IMR-90 (cell line): ENCODE measurements around the gene KPNA5. TPM values are rescaled to one million over a fixed set of nuclear protein-coding genes. Genes with fewer than 3 reads are reported as not detected.

Experiments
- ATAC-seq: fragments of 200-7000 bp; cut with Tn5 transposase; 2 replicates; pipeline ENCODE4 v1.9.1; 2020; ENCODE audit warnings: low read depth, mild to moderate bottlenecking, moderate library complexity
- BruUV-seq: library from RNA; stranded (reverse); fragments of 400-500 nt; replicated peaks from 2 replicates; lab custom pipeline; 2021; lab: Mats Ljungman, UMichigan
- CTCF ChIA-PET: fragments of 300-600 bp; formaldehyde crosslinking; extraction: SDS; loops from one replicate; lab custom pipeline; 2021; ENCODE audit warnings: antibody characterized with exemption; lab: Yijun Ruan, JAX
- POLR2A ChIA-PET: fragments of 300-600 bp; sonication (Branson Sonifier 250); formaldehyde crosslinking; loops from one replicate; lab custom pipeline; 2022; ENCODE audit warnings: antibody characterized with exemption; ENCODE audit not compliant: unreplicated experiment; lab: Charles Lee
- DNase-seq: peaks from one replicate; pipeline ENCODE4 v3.0.0; 2013
- H2AFZ ChIP-seq: replicated peaks from 2 replicates; pipeline ENCODE3; 2013; ENCODE audit warnings: low read length, mild to moderate bottlenecking; ENCODE audit not compliant: poor library complexity
- H2AK5ac ChIP-seq: 2 replicates; pipeline ENCODE4 v1.6.1; 2013; ENCODE audit warnings: low read depth, low read length, inconsistent platforms
- H2AK9ac ChIP-seq: replicated peaks from 2 replicates; pipeline ENCODE3; 2013; ENCODE audit warnings: mild to moderate bottlenecking, low read depth, low read length, moderate library complexity; ENCODE audit not compliant: poor library complexity
- H2BK120ac ChIP-seq: 2 replicates; pipeline ENCODE4 v1.6.1; 2013; ENCODE audit warnings: low read depth, low read length, inconsistent platforms
- H2BK15ac ChIP-seq: 3 replicates; pipeline ENCODE4 v1.6.1; 2013; ENCODE audit warnings: low read depth, low read length, inconsistent platforms
- H2BK20ac ChIP-seq: 2 replicates; pipeline ENCODE4 v1.6.1; 2013; ENCODE audit warnings: low read depth, mild to moderate bottlenecking, inconsistent platforms, low read length, moderate library complexity
- H2BK5ac ChIP-seq: 2 replicates; pipeline ENCODE4 v1.6.1; 2013; ENCODE audit warnings: mild to moderate bottlenecking, low read depth, low read length, inconsistent platforms; ENCODE audit not compliant: poor library complexity, severe bottlenecking
- H3K14ac ChIP-seq: replicated peaks from 2 replicates; pipeline ENCODE4 v1.6.1; 2013; ENCODE audit warnings: low read depth, low read length, inconsistent platforms
- H3K18ac ChIP-seq: 2 replicates; pipeline ENCODE4 v1.6.1; 2013; ENCODE audit warnings: low read depth, low read length, control low read depth
- H3K23ac ChIP-seq: 2 replicates; pipeline ENCODE4 v1.6.1; 2013; ENCODE audit warnings: low read depth, low read length, inconsistent platforms
- H3K27ac ChIP-seq: 2 replicates; pipeline ENCODE4 v1.5.1; 2013; ENCODE audit warnings: mild to moderate bottlenecking, control low read depth, low read length; ENCODE audit not compliant: insufficient read depth
- H3K27me3 ChIP-seq: 2 replicates; pipeline ENCODE4 v1.6.1; 2013; ENCODE audit warnings: low read length; ENCODE audit not compliant: control insufficient read depth, insufficient read depth
- H3K36me3 ChIP-seq: 2 replicates; pipeline ENCODE4 v1.6.1; 2013; ENCODE audit warnings: low read length, mixed read lengths; ENCODE audit not compliant: control insufficient read depth, insufficient read depth
- H3K4ac ChIP-seq: 2 replicates; pipeline ENCODE4 v1.6.1; 2013; ENCODE audit warnings: low read depth, low read length, inconsistent platforms
- H3K4me1 ChIP-seq: 2 replicates; pipeline ENCODE4 v1.6.1; 2013; ENCODE audit warnings: low read length, mixed read lengths; ENCODE audit not compliant: control insufficient read depth, insufficient read depth
- H3K4me2 ChIP-seq: 2 replicates; pipeline ENCODE4 v1.6.1; 2013; ENCODE audit warnings: low read depth, mild to moderate bottlenecking, control low read depth, low read length, moderate library complexity
- H3K4me3 ChIP-seq: 2 replicates; pipeline ENCODE4 v1.5.1; 2013; ENCODE audit warnings: low read depth, mild to moderate bottlenecking, control low read depth, low read length, moderate library complexity; ENCODE audit not compliant: insufficient read depth
- H3K56ac ChIP-seq: 2 replicates; pipeline ENCODE4 v1.6.1; 2013; ENCODE audit warnings: low read length, inconsistent platforms; ENCODE audit not compliant: insufficient read depth; ENCODE audit errors: extremely low read depth
- H3K79me1 ChIP-seq, 2 experiments: 2 replicates each; pipeline ENCODE4 v1.6.1; 2013; ENCODE audit warnings: low read length in 2 of 2, inconsistent platforms in 1 of 2, low read depth in 1 of 2
- H3K9ac ChIP-seq: 2 replicates; pipeline ENCODE4 v1.6.1; 2013; ENCODE audit warnings: low read depth, low read length, control low read depth
- H3K9me1 ChIP-seq: 2 replicates; pipeline ENCODE4 v1.6.1; 2013; ENCODE audit warnings: low read length, inconsistent platforms; ENCODE audit not compliant: insufficient read depth
- H3K9me3 ChIP-seq: 2 replicates; pipeline ENCODE4 v1.6.1; 2013; ENCODE audit warnings: low read length; ENCODE audit not compliant: control insufficient read depth, insufficient read depth
- H4K20me1 ChIP-seq: 2 replicates; pipeline ENCODE4 v1.6.1; 2013; ENCODE audit warnings: low read length, inconsistent platforms; ENCODE audit not compliant: insufficient read depth
- H4K5ac ChIP-seq: 2 replicates; pipeline ENCODE4 v1.6.1; 2013; ENCODE audit warnings: mild to moderate bottlenecking, low read depth, low read length, control low read depth
- H4K8ac ChIP-seq, 2 experiments: 2 replicates each; pipeline ENCODE4 v1.6.1; 2013; ENCODE audit warnings: low read depth in 2 of 2, low read length in 2 of 2, control low read depth in 1 of 2, inconsistent platforms in 1 of 2
- H4K91ac ChIP-seq: 2 replicates; pipeline ENCODE4 v1.6.1; 2013; ENCODE audit warnings: low read depth, low read length, inconsistent platforms; ENCODE audit not compliant: insufficient read depth
- CEBPB ChIP-seq: IDR thresholded peaks from 2 replicates; pipeline ENCODE4 v1.6.1; 2012; ENCODE audit warnings: low read depth, low read length, improper control_type of control experiment
- CHD1 ChIP-seq: IDR thresholded peaks from 2 replicates; pipeline ENCODE4 v1.6.1; 2012; ENCODE audit warnings: low read depth, low read length, improper control_type of control experiment
- FOS ChIP-seq: fragments of 150-350 bp; IDR thresholded peaks from 2 replicates; pipeline ENCODE4 v1.6.1; 2016; ENCODE audit warnings: low read depth, low read length
- MAFK ChIP-seq: IDR thresholded peaks from 2 replicates; pipeline ENCODE4 v1.6.1; 2012; ENCODE audit warnings: low read depth, low read length, improper control_type of control experiment
- MAZ ChIP-seq: IDR thresholded peaks from 2 replicates; pipeline ENCODE4 v1.6.1; 2012; ENCODE audit warnings: low read depth, mild to moderate bottlenecking, low read length, improper control_type of control experiment, moderate library complexity, borderline replicate concordance
- MXI1 ChIP-seq: IDR thresholded peaks from 2 replicates; pipeline ENCODE4 v1.6.1; 2012; ENCODE audit warnings: low read depth, mild to moderate bottlenecking, low read length, moderate library complexity, borderline replicate concordance
- NFE2L2 ChIP-seq: fragments of 150-350 bp; IDR thresholded peaks from 2 replicates; pipeline ENCODE4 v1.6.1; 2016; ENCODE audit warnings: low read depth, mild to moderate bottlenecking, low read length
- RAD21 ChIP-seq: IDR thresholded peaks from 2 replicates; pipeline ENCODE4 v1.6.1; 2012; ENCODE audit warnings: low read length, improper control_type of control experiment
- RCOR1 ChIP-seq: IDR thresholded peaks from 2 replicates; pipeline ENCODE4 v1.6.1; 2012; ENCODE audit warnings: mild to moderate bottlenecking, low read length, improper control_type of control experiment; ENCODE audit not compliant: insufficient replicate concordance
- SMC3 ChIP-seq: fragments of 150-350 bp; IDR thresholded peaks from 2 replicates; pipeline ENCODE4 v1.6.1; 2016; ENCODE audit warnings: low read depth, mild to moderate bottlenecking, antibody characterized with exemption, low read length, moderate library complexity
- WGBS, 2 experiments: methylation state at CpG; one replicate each; pipeline versions ENCODE4 v1.1.5 to v1.1.7; 2013; ENCODE audit warnings: missing lambda C conversion rate in 2 of 2; ENCODE audit not compliant: insufficient read length in 1 of 2; ENCODE audit errors: extremely low coverage in 2 of 2; 5-methylcytosine and 5-hydroxymethylcytosine counted together
- dilution Hi-C: fragments of 300-500 bp; cut with HindIII; formaldehyde crosslinking; loops from one replicate; pipeline ENCODE4 v1.14.3; 2018; ENCODE audit warnings: low sequenced_read_pairs; ENCODE audit not compliant: unreplicated experiment
- in situ Hi-C: fragments of 300-500 bp; cut with MboI; formaldehyde crosslinking; loops from 3 replicates; pipeline ENCODE4 v1.14.3; 2019; ENCODE audit warnings: low sequenced_read_pairs, inconsistent platforms, mixed read lengths
- intact Hi-C: fragments of 100-400 bp; cut with micrococcal nuclease; formaldehyde crosslinking; loops from 2 replicates; pipeline ENCODE4 v1.10.0; 2022
- polyA plus RNA-seq, 3 experiments: library from polyadenylated mRNA; depleted of rRNA; stranded (reverse); fragments of >200 nt; gene quantifications; 2 replicates each; pipeline ENCODE4 v1.2.3, GENCODE V29; 2012; ENCODE audit warnings: low replicate concordance in 1 of 3
- total RNA-seq: library from RNA; depleted of rRNA; stranded (reverse); fragments of >200 nt; gene quantifications from 2 replicates; pipeline ENCODE4 v1.2.3, GENCODE V29; 2012
- TF ChIP-seq, protein P1 (sequence below): fragments of 150-350 bp; IDR thresholded peaks from 2 replicates; pipeline ENCODE4 v1.6.1; 2017; ENCODE audit warnings: mild to moderate bottlenecking, antibody characterized with exemption, low read length, low read depth
- TF ChIP-seq, protein P2 (sequence below): conservative IDR thresholded peaks from 2 replicates; pipeline ENCODE4 v1.5.1; 2012; ENCODE audit warnings: mild to moderate bottlenecking, low read depth, low read length, improper control_type of control experiment
- TF ChIP-seq, protein P3 (sequence below): fragments of 150-350 bp; IDR thresholded peaks from 2 replicates; pipeline ENCODE4 v1.6.1; 2016; ENCODE audit warnings: low read depth, mild to moderate bottlenecking, low read length, moderate library complexity, borderline replicate concordance

KPNA5 gene
- total and polyA plus RNA-seq, 2 of the 4 experiments (the other 2 are of a cell fraction) = 2.2 to 5.9 TPM

DNA sequence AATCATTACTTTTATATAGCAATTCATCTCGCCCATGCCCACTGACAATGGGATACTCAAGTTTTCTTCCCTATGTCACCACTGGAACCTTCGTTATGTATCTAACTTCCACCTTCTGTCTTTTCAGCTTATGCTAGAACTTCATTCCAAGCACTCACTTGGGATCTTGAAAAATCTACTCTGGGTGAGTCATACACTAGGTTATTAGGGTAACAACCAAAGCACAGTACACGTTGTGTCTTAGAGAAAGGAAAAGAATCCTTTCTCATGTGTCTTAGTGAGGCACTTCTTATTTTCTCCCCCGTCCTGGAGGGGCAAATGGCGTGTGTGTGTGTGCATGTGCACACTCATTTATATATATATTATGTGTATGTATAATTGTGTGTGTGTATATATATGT lies 102.8 kb downstream of the KPNA5 start:
- Histone ChIP-seq H3K9me1 (no peaks in the 10 kb centered on the region), H2AK5ac (no peak overlapping the region), H4K91ac (no peak overlapping the region), H3K23ac (no peak overlapping the region), H2BK20ac (no peak overlapping the region), H3K14ac (no peak overlapping the region), H2BK120ac (no peak overlapping the region), H3K27me3 (no peaks in the 10 kb centered on the region), H3K4me3 (no peak overlapping the region), H3K9ac (no peak overlapping the region), H3K9me3 (no peaks in the 10 kb centered on the region), H4K5ac (no peak overlapping the region), H3K36me3 (no peaks in the 10 kb centered on the region), H4K20me1 (no peaks in the 10 kb centered on the region), H3K27ac (no peak overlapping the region), H2BK5ac (no peak overlapping the region), H3K4me1 (no peaks in the 10 kb centered on the region), H3K79me1 (no peaks in the 10 kb centered on the region), H4K8ac (no peak overlapping the region), H3K4ac (no peak overlapping the region), H2AK9ac (no peak overlapping the region), H3K18ac (no peak overlapping the region), H3K56ac (no peak overlapping the region), H3K4me2 (no peak overlapping the region), H2AFZ (no peak overlapping the region), H2BK15ac (no peak overlapping the region)
- intact Hi-C loops (no loop called here), dilution Hi-C loops (no loop called here), in situ Hi-C loops (no loop called here)
- no CpG with 5 or more reads among the region's 5 CpGs for WGBS, 2 experiments
- no TSS peak for BruUV-seq
- peak; percentile 62 for ATAC-seq
- DNase-seq = peak; percentile 15
- CTCF ChIA-PET = interaction anchor here (0.9 to 2.4 kb wide), 2 partner anchors 15 to 63 kb away, joined by 3 to 6 read pairs; no protein-coding TSS in a partner anchor
- POLR2A ChIA-PET = no interaction called here
- TF ChIP-seq FOS (no peak), MAZ (no peak), CHD1 (no peak), RAD21 (no peak), NFE2L2 (no peak), MXI1 (no peak), RCOR1 (no peak), MAFK (no peak), SMC3 (no peak), CEBPB (no peak)
- TF ChIP-seq, protein P1, sequence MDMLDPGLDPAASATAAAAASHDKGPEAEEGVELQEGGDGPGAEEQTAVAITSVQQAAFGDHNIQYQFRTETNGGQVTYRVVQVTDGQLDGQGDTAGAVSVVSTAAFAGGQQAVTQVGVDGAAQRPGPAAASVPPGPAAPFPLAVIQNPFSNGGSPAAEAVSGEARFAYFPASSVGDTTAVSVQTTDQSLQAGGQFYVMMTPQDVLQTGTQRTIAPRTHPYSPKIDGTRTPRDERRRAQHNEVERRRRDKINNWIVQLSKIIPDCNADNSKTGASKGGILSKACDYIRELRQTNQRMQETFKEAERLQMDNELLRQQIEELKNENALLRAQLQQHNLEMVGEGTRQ = no peak
- TF ChIP-seq, protein P2, sequence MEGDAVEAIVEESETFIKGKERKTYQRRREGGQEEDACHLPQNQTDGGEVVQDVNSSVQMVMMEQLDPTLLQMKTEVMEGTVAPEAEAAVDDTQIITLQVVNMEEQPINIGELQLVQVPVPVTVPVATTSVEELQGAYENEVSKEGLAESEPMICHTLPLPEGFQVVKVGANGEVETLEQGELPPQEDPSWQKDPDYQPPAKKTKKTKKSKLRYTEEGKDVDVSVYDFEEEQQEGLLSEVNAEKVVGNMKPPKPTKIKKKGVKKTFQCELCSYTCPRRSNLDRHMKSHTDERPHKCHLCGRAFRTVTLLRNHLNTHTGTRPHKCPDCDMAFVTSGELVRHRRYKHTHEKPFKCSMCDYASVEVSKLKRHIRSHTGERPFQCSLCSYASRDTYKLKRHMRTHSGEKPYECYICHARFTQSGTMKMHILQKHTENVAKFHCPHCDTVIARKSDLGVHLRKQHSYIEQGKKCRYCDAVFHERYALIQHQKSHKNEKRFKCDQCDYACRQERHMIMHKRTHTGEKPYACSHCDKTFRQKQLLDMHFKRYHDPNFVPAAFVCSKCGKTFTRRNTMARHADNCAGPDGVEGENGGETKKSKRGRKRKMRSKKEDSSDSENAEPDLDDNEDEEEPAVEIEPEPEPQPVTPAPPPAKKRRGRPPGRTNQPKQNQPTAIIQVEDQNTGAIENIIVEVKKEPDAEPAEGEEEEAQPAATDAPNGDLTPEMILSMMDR = no peak
- TF ChIP-seq, protein P3, sequence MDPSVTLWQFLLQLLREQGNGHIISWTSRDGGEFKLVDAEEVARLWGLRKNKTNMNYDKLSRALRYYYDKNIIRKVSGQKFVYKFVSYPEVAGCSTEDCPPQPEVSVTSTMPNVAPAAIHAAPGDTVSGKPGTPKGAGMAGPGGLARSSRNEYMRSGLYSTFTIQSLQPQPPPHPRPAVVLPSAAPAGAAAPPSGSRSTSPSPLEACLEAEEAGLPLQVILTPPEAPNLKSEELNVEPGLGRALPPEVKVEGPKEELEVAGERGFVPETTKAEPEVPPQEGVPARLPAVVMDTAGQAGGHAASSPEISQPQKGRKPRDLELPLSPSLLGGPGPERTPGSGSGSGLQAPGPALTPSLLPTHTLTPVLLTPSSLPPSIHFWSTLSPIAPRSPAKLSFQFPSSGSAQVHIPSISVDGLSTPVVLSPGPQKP = no peak
